ENCODE data around the gene COL16A1. TPM values are rescaled to one million over a fixed set of nuclear protein-coding genes. Genes with fewer than 3 reads are reported as not detected.

COL16A1 gene
- total and polyA plus RNA-seq, 2 of the 13 experiments (the other 11 are each of a cell fraction or from before 2014, with no cell fraction given), result 4.3 to 12.2 TPM

GRCh38 chr1:31717341-31717740 is 13.5 kb upstream of the COL16A1 start:
- Histone ChIP-seq H3K36me3 (replicated peaks in 1 of 2; ENCODE audit: control insufficient read depth in 1 of 2, insufficient read depth in 2 of 2, low read length in 2 of 2) (no peaks in the 10 kb centered on the region), H3K27me3 (ENCODE audit: control insufficient read depth in 1 of 2, insufficient read depth in 2 of 2, low read length in 2 of 2) (no peaks in the 10 kb centered on the region; a peak in 1 of 5 replicates), H3K4me1 (ENCODE audit: insufficient read depth, low read length) (peaks cover 27% of the 10 kb centered on the region), H3K9ac (ENCODE audit: insufficient read depth, low read depth, low read length) (no peak overlapping the region), H3K4me2 (ENCODE audit: low read depth, low read length) (no peak overlapping the region), H3K27ac (ENCODE audit: extremely low read length, insufficient read depth, low read length) (no peak overlapping the region), H3K79me2 (ENCODE audit: insufficient read depth, low read length) (no peaks in the 10 kb centered on the region), H3K9me3 (ENCODE audit: low read length) (no peaks in the 10 kb centered on the region), H3K4me3 (replicated peaks in 1 of 3; ENCODE audit: insufficient read depth in 1 of 3, low read depth in 2 of 3, low read length in 3 of 3) (no peak overlapping the region), H4K20me1 (ENCODE audit: insufficient read depth, low read length) (no peaks in the 10 kb centered on the region), H2AFZ (ENCODE audit: low read length) (no peak overlapping the region)
- no TSS peak for BruUV-seq (replicated peaks)
- CTCF ChIA-PET (ENCODE audit: low intra/inter-chr PET ratio, low total read pairs), result no interaction called here
- in situ Hi-C loops (cut with HindIII; ENCODE audit: extremely low pct_ligation_motif_present, low pct_unique_long_range_greater_than_20kb) (no loop called here), intact Hi-C loops (cut with micrococcal nuclease; ENCODE audit: unreplicated experiment) (no loop called here)
- DNase-seq (ENCODE audit: low spot score), result no peak
- TF ChIP-seq ARNT (IDR thresholded peaks at IDR 0.05) (no peak), ZNF720 (CRISPR knock-in tag; IDR thresholded peaks at IDR 0.05) (no peak), TFDP1 (CRISPR knock-in tag; IDR thresholded peaks at IDR 0.05; ENCODE audit: borderline replicate concordance) (no peak), MED13 (CRISPR knock-in tag; IDR thresholded peaks at IDR 0.05) (no peak), SMARCC2 (IDR thresholded peaks at IDR 0.05) (no peak), ZNF850 (CRISPR knock-in tag; conservative IDR thresholded peaks at IDR 0.05) (no peak), SALL1 (CRISPR knock-in tag; IDR thresholded peaks at IDR 0.05) (no peak), ZNF136 (CRISPR knock-in tag; IDR thresholded peaks at IDR 0.05; ENCODE audit: low read depth) (no peak), HNF1A (IDR thresholded peaks at IDR 0.05; ENCODE audit: low read depth) (no peak), HNF1A (CRISPR knock-in tag; IDR thresholded peaks at IDR 0.05; ENCODE audit: borderline replicate concordance) (no peak), GMEB2 (CRISPR knock-in tag; IDR thresholded peaks at IDR 0.05; ENCODE audit: low read depth) (no peak), IKZF1 (IDR thresholded peaks at IDR 0.05) (no peak), SIN3B (IDR thresholded peaks at IDR 0.05; ENCODE audit: low read length) (no peak), KDM5A (IDR thresholded peaks at IDR 0.05; ENCODE audit: borderline replicate concordance, low read length) (no peak), MIXL1 (CRISPR knock-in tag; IDR thresholded peaks at IDR 0.05) (no peak), ZFY (CRISPR knock-in tag; IDR thresholded peaks at IDR 0.05) (no peak), POGZ (CRISPR knock-in tag; IDR thresholded peaks at IDR 0.05) (no peak), ZNF354B (CRISPR knock-in tag; IDR thresholded peaks at IDR 0.05) (no peak), ZUFSP (CRISPR knock-in tag; IDR thresholded peaks at IDR 0.05; ENCODE audit: borderline replicate concordance) (no peak)
- WGBS (ENCODE audit: low lambda C conversion rate), result 64% methylated on average over 6 of the region's 6 CpGs
- POLR2A ChIA-PET, result interaction anchor here (2.1 to 4.0 kb wide), 3 partner anchors 13 to 73 kb away, joined by 5 to 73 read pairs (median 22); partner anchors contain the start of genes COL16A1 and PEF1
- ATAC-seq, result no peak
- FAIRE-seq, result no peak
